ENCODE measurements around the gene CTAGE1.
"Not testable (repeated sequence)": the region's sequence is repeated elsewhere in the genome, so short reads cannot be mapped to it uniquely, and the experiment has no call there.

The CTAGE1 gene

DNA sequence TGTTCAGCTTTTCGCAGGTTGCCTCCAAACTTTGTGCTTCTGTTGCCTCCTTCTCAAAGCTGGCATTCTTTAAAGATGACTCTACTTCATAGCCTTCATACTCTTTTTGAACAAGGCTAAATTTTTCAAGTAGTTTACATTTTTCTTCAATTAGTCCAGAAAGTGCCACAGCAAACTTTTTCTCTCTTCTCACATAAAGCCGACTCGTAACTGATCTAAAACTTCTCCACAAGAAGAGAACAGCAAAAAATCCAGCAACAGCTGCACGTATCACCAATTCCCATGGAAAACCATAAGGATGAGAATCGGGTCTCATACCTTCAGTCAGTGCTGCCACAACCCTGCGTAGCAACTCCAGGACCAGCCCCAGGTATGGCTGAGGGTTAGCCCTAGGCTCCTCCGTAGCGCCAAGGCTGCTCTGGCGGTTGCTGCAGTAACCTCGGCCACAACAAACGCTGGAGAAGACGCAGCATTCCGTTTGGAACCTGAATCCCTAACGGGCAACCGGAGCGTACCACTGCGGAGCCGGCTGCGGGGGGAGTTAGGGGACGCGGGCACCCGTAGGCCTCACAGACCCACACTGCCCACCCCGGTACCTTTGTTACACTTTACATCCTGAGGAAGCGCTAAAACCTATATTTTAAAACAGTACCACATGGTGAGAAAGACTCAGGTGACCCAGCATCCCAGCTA, at the start of gene CTAGE1:
TSS of gene CTAGE1 (minus strand) at position 420 of the 693 bp plus-strand sequence. CDS start at position 316, 104 bp downstream.
- no peak for DNase-seq (ENCODE audit: low read depth in 3 of 3)

- DNase-seq (ENCODE audit: low read depth in 3 of 3), result no peak
Observed at GRCh38 chr18:22466608-22467395, 49.1 kb upstream of the CTAGE1 start.

DNA sequence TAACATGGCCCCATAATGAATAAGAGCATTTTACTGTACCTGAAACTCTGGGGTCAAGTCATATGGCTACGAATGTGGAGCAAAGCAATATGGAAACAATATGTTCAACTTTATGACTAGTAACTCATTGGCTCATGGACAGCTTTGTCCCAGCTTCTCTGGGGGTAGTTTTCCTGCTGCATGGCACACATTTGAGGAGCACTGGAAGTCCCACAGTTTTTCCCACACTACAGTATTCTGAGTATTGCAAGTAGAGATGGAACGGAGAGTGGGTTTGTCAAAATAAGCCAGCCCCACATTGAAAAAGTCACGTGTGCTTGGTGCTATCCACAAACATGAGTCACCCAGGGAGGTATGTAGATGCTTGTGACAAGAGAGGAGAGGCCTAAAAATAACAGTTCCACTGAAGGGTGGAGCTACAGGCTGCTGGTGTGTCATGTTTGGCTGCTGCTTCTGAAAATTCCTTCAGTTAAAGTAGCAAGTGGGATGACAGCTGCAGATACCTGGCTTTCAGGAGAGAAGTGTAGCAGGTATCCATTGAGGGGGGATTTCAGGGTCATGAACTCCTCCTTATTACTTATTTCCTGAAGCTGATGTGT, 48.2 kb upstream of the CTAGE1 start:
- no peak for DNase-seq (ENCODE audit: low read depth in 3 of 3)

DNA sequence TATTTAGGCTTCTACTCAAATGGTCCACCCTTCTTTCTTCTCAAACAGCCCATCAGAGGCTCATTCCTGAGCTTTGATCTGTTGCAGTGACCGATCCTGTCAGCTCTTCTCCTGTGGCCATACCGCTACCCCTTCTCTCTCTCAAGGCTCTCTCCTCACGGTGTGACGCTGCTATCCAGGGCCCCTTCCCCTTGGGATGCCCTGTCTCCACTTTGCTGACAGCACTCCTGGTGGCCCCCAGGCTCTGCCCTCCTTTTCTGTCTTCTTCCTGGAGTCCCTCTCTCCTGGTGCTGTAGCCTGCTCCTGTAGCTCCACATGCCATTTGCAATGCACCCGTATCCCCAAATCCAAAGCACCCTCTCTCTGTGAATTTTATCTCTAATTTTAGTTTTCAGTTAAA, 45.4 kb upstream of the CTAGE1 start:
- DNase-seq (ENCODE audit: low read depth in 3 of 3), result no peak

- no peak for DNase-seq (ENCODE audit: low read depth in 3 of 3)
Observed at GRCh38 chr18:22459491-22459890, 41.8 kb upstream of the CTAGE1 start.

DNA sequence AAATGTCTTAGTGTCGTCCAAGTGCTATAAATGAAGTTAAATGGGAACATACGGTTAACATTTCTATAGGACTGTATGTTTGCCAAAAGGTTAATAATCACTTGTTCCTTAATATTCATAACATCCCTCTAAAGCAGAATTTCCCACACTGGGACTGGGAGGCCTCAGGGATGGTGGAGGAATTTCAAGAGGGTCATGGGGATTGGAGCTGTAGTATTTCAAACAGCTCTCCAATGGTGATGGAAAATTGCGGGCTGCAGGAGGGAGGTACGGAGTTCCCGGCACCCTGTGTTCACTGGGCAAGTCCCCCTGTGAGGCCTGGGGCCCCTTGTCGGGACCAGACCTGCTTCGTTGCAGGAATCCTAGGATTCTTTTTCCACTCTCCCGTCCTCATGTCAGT, 39.8 kb upstream of the CTAGE1 start:
- DNase-seq (ENCODE audit: low read depth in 3 of 3), result no peak

GRCh38 chr18:22456547-22456946, 38.8 kb upstream of the CTAGE1 start:
- DNase-seq (ENCODE audit: low read depth in 3 of 3), result no peak

GRCh38 chr18:22456116-22456480, 38.4 kb upstream of the CTAGE1 start:
- no peak for DNase-seq (ENCODE audit: low read depth in 3 of 3)

- DNase-seq (ENCODE audit: low read depth in 3 of 3), result no peak
Observed at GRCh38 chr18:22455425-22456115, 37.9 kb upstream of the CTAGE1 start.

DNA sequence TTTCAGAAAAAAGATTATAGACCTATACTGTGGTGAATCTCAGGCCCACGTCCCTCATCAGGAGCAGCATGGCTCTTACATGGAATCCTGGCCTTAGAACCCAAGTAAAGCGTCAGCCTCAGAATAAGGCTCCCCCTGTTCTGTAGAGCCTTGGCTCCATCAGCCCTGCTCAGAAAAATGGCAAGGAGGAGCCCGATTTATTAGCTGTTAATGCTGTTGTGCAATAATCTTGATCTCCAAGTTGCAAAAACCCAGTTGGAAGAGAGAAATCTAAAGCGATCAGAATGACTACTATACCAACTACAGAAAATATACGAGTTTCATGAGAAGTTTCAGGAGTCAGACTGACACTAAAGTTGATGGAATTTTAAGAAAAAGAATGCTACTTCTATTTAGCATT, 35.6 kb upstream of the CTAGE1 start:
- DNase-seq (ENCODE audit: low read depth in 3 of 3), result no peak

GRCh38 chr18:22452226-22452668, 34.5 kb upstream of the CTAGE1 start:
- DNase-seq (ENCODE audit: low read depth in 3 of 3), result no peak

- DNase-seq (ENCODE audit: low read depth in 3 of 3), result no peak
Observed at GRCh38 chr18:22451796-22452195, 34.1 kb upstream of the CTAGE1 start.

DNA sequence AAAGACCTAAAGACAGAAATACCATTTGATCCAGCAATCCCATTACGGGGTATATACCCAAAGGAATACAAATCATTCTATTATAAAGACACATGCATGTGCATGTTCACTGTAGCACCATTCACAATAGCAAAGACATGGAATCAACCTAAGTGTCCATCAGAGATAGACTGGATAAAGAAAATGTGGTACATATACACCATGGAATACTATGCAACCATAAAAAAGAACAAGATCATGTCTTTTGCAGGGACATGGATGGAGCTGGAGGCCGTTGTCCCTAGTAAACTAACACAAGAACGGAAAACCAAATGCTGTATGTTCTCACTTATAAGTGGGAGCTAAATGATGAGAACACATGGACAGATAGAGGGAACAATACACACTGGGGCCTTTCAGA, 33.1 kb upstream of the CTAGE1 start:
- not testable (repeated sequence) for DNase-seq (ENCODE audit: low read depth in 3 of 3)

- not testable (repeated sequence) for DNase-seq (ENCODE audit: low read depth in 3 of 3)
Observed at GRCh38 chr18:22450318-22450717, 32.6 kb upstream of the CTAGE1 start.

DNA sequence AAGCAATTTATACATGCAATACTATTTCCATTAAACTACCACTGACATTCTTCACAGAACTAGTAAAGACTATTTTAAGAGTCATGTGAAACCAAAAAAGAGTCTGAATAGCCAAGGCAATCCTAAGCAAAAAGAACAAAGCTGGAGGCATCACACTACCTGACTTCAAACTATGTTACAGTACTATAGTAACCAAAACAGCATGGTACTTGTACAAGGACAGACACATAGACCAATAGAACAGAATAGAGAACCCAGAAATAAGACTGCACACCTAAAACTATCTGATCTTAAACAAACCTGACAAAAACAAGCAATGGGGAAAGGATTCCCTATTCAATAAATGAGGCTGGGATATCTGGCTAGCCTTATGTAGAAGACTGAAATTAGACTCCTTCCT, 32.0 kb upstream of the CTAGE1 start:
- DNase-seq (ENCODE audit: low read depth in 3 of 3), result not testable (repeated sequence)

DNA sequence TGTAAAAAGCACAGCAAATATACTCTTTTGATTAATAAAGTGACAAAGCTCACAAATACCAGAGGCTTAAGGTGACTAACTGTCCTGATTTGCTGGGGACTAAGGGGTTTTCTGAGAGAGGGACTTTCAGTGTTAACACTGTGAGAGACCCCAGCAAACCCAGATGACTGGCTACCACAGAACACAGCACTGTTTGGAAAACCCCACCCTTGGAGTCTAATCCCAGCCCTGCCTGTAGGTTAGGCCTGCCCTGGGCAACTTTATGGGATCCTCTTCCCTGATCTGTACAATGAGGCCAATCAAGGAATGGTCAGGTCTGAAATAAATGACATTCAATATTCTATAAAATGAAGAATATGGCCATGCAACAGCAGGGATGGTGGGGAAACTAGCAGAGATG, 30.5 kb upstream of the CTAGE1 start:
- no peak for DNase-seq (ENCODE audit: low read depth in 3 of 3)

DNA sequence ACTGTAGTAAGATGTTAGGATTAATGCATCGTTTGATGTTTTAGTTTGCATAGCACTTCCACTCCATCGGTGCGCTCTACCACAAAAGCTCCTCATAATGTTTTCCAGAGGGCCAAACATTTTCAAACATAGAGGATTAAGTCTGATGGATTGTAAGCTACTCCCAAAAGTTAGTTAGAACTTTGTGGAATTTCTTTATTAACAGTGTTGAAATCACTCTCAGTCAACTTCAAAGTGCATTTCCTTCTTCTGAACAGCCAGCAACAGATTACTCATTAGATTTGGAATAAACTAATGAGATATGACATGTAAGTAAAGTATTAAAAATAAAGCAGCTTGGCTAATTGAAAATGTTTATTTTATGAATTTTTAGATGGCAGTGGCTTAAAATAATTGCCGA, 30.1 kb upstream of the CTAGE1 start:
- no peak for DNase-seq (ENCODE audit: low read depth in 3 of 3)

DNA sequence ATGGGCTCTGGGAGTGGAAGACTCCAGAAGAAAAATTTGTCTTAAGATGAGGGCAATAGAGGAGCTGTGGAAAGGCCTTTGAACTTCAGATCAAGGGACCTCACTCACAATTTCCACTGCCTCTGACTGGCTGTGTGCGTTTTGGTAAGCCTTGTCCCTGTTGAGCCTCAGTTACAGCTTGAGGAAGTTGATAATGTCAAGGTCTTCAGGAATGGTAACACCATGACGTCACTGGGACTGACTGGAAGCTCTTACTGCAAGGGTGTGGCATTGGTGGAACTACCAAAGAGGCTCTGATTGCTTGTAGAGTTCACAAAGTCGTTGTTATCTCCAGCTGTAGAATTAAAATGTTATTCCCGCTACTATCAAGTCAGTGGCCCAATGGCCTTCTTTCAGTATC, 29.2 kb upstream of the CTAGE1 start:
- DNase-seq (ENCODE audit: low read depth in 3 of 3), result no peak

DNA sequence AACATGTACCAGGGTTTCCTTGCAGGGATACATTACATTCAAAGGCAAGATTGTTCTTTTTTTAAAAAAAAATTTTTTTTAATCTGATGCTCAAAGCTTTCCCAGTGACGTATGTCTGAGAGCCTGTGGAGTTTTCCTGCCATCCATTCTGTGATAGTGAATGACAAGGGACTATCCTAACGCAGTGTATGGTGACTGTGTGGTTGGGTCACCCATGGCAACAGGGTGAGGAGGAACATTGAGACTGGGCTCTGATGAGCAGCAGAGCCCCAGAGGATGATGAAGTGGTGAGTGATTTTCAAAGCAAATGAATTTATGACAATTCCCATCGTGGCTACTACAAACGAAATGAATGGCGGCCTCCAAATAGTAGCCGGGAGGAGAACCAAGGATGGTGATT, 28.6 kb upstream of the CTAGE1 start:
- DNase-seq (ENCODE audit: low read depth in 3 of 3), result no peak

DNA sequence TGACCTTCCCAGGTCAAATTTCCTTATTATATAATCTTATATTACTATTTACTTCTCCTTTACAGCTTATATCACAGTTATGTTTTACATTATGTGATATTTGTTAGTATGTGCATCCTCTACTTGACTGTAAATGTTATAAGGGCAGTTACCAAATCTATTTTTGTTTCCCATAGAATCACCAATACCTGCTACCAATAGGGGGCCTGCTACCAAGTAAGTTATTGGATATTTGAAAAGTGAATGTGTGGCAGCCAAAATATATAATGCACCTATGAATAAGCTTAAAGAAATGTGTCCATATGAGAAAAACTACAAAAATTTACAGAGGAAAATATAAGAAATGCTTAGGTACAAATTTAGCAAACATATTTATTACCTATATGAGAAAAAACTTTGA, 23.9 kb upstream of the CTAGE1 start:
- no peak for DNase-seq (ENCODE audit: low read depth in 3 of 3)

GRCh38 chr18:22439447-22439846, 21.7 kb upstream of the CTAGE1 start:
- no peak for DNase-seq (ENCODE audit: low read depth in 3 of 3)

GRCh38 chr18:22436136-22436535, 18.4 kb upstream of the CTAGE1 start:
- DNase-seq (ENCODE audit: low read depth in 3 of 3), result no peak

Measured in stimulated activated CD4-positive, alpha-beta T cell treated with anti-CD3 and anti-CD28 coated beads, TNF-alpha, amount 100 ng/mL, for 48 hours (primary cell).